Kidney epithelial cell (primary cell): ENCODE data around the gene POU2F2. TPM values are rescaled to one million over a fixed set of nuclear protein-coding genes. Genes with fewer than 3 reads are reported as not detected.

Experiments
- DNase-seq: peaks from one replicate; pipeline ENCODE4 v3.0.0-alpha.2; 2010; ENCODE audit warnings: low read depth
- H3K27me3 ChIP-seq: 2 replicates; pipeline ENCODE4 v1.6.0; 2011; ENCODE audit warnings: low read length; ENCODE audit not compliant: control insufficient read depth, insufficient read depth
- H3K36me3 ChIP-seq: 2 replicates; pipeline ENCODE4 v1.5.1; 2011; ENCODE audit warnings: low read length; ENCODE audit not compliant: control insufficient read depth, insufficient read depth
- H3K4me3 ChIP-seq: 2 replicates; pipeline ENCODE4 v1.5.1; 2011; ENCODE audit warnings: low read depth, mild to moderate bottlenecking, control low read depth, low read length
- total RNA-seq: library from RNA; depleted of rRNA; stranded (reverse); fragments of >200 nt; gene quantifications from 2 replicates; pipeline ENCODE4 v1.2.3, GENCODE V29; 2015
- TF ChIP-seq, protein P1 (sequence below): IDR thresholded peaks from 2 replicates; pipeline ENCODE4 v1.5.1; 2011; ENCODE audit warnings: mild to moderate bottlenecking, moderate library complexity, low read length, control low read depth, inconsistent platforms; ENCODE audit not compliant: insufficient read depth, poor library complexity, severe bottlenecking

POU2F2 gene
- total RNA-seq, 1 donor from 2014 or later: 2.3 TPM

DNA sequence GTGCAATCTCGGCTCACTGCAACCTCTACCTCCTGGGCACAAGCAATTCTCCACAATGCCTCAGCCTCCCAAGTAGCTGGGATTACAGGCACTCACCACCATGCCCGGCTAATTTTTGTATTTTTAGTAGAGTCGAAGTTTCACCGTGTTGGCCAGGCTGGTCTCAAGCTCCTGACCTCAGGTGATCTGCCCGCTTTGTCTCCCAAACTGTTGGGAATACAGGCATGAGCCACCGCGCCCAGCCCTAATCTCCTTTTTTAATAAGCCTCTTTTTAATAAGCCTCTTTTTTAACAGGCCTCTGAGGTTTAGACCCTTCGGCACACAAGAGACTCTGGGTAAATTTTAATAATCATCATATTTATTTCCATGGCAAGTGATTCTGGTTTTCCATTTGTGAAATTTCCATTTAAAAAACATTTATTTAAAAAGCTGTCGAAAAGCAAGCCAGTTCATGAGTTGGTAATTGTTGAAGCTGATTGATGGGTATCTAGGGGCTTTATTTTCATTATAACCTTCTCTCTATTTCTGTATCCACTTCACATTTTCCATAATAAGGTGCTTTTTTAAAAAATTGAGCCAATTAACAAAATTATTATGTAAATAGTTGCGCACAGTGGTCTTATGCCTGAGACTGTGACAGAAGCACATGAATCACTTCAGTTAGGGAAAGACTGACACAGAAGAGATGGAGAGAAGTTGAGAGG lies 11.8 kb downstream of the POU2F2 start:
- Histone ChIP-seq H3K36me3 (no peaks in the 10 kb centered on the region), H3K4me3 (no peak overlapping the region), H3K27me3 (no peaks in the 10 kb centered on the region)
- TF ChIP-seq, protein P1, sequence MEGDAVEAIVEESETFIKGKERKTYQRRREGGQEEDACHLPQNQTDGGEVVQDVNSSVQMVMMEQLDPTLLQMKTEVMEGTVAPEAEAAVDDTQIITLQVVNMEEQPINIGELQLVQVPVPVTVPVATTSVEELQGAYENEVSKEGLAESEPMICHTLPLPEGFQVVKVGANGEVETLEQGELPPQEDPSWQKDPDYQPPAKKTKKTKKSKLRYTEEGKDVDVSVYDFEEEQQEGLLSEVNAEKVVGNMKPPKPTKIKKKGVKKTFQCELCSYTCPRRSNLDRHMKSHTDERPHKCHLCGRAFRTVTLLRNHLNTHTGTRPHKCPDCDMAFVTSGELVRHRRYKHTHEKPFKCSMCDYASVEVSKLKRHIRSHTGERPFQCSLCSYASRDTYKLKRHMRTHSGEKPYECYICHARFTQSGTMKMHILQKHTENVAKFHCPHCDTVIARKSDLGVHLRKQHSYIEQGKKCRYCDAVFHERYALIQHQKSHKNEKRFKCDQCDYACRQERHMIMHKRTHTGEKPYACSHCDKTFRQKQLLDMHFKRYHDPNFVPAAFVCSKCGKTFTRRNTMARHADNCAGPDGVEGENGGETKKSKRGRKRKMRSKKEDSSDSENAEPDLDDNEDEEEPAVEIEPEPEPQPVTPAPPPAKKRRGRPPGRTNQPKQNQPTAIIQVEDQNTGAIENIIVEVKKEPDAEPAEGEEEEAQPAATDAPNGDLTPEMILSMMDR: no peak
- no peak for DNase-seq

DNA sequence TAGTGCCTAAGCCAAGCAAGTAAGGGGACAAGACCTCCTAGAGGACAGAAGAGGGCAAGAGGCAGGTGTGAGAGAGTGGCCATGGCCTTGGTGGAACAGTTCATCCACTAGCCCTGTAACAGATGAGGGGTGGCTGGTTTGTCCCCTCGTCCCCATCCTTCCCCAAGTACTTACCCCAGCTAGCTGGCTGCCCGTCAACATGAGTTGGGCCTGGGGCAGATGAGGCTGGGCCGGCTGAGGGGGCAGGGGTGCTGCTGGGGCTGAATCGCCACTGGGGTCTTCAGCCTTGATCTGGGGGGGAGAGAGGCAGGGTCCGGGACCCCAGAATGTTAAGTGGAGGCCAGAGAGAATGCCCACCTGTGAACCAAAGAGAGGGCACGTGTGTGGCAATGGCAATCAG lies 15.2 kb downstream of the POU2F2 start:
- Histone ChIP-seq H3K27me3 (no peaks in the 10 kb centered on the region), H3K4me3 (no peak overlapping the region), H3K36me3 (no peaks in the 10 kb centered on the region)
- DNase-seq: no peak
- TF ChIP-seq, protein P1: no peak

DNA sequence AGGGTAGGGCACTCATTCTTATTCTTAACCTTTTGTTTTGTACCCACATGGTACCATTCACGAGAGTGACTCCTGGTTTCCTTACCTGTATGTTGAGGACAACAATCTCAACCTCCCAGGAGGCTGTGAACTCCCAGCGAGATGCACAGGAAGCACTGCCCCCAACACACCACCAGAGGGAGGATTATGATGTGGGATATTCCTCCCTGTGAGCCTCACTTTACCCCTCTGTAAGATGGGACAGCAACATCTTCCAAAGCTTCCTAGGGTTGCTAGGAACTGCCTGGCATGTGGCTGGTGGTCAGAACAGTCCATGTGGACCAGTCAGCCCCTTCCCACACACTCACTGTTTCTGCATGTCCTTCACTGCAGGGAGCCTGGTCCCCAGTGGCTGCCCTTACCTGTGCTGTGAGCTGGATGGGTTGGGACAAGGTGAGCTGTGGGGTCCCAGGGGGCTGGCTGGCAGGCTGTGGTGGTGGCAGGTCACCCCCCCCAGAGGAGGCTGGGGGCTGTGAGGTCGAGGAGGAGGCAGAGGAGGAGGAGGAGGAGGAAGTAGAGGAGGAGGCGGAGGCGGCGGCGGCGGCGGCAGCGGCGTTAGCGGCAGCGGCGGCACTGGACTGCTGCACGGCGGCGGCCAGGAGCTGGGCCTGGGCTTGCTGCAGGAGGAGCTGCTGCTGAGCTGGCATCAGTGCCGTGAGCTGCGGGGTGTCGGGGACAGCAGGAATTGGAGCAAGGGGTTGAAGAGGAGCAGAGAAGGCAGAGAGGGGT lies 15.8 kb downstream of the POU2F2 start:
- TF ChIP-seq, protein P1: peak; percentile 3
- Histone ChIP-seq H3K4me3 (no peak overlapping the region), H3K36me3 (no peaks in the 10 kb centered on the region), H3K27me3 (no peaks in the 10 kb centered on the region)
- DNase-seq: no peak

DNA sequence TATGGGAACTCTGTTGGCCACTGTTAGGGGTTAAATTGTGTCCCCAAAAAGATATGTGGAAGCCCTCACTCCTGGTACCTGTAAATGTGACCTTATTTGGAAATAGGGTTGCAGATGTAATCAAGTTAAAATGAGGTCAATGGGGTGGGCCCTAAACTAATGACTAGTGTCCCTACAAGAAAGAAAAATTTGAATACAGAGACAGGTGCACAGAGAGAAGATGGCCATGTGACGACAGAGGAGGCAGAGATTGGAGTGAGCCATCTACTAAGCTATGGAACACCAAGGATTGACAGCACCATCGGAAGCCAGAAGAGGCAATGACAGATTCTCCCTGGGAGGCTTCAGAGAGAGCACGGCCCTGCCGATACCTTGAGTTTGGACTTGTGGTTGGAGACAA lies 16.5 kb downstream of the POU2F2 start:
- no peak for DNase-seq
- TF ChIP-seq, protein P1: no peak
- no peaks in the 10 kb centered on the region for H3K27me3 ChIP-seq
- no peaks in the 10 kb centered on the region for H3K36me3 ChIP-seq
- no peak overlapping the region for H3K4me3 ChIP-seq

DNA sequence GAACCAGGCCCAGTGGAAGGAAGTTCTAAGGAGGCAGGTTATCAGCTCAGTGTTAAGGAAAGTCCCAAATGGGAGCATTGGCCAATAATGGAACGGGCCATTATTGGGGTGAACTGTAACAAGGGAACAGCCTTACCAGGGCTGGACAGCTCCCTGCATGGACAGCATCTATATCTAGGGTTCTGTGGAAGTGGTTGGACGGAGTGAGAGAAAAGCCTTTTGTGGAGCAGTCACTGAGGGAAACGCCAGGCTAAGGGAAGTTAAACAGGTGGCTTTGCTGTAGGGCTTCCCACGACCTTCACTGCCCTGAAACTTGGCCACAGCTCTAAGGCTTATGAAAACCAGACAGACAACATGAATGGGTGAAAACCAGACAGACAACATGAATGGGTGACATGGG lies 17.0 kb downstream of the POU2F2 start:
- TF ChIP-seq, protein P1: no peak

More for the DNA sequence above, 17.0 kb downstream of the POU2F2 start:
- no peak overlapping the region for H3K4me3 ChIP-seq
- H3K27me3 ChIP-seq: no peaks in the 10 kb centered on the region
- no peak for DNase-seq
- no peaks in the 10 kb centered on the region for H3K36me3 ChIP-seq
